DMS114 treated with DMSO at 0.1 percent for 48 hours (cell line): ENCODE data around the gene CEP250.

Experiments
- DNase-seq: peaks from one replicate; lab custom pipeline; 2025; ENCODE audit not compliant: unreplicated experiment; lab: John Stamatoyannopoulos, UW

Gene CEP250

GRCh38 chr20:35561268-35561667 is 105.9 kb downstream of the CEP250 start:
- DNase-seq, result no peak

- DNase-seq, result no peak
Measured at GRCh38 chr20:35561671-35562070, 106.3 kb downstream of the CEP250 start.

GRCh38 chr20:35562541-35563110 is 107.2 kb downstream of the CEP250 start:
- no peak for DNase-seq

GRCh38 chr20:35563834-35564233 is 108.4 kb downstream of the CEP250 start:
- DNase-seq, result no peak

- no peak for DNase-seq
Measured at GRCh38 chr20:35564905-35565304, 109.5 kb downstream of the CEP250 start.

- no peak for DNase-seq
Measured at GRCh38 chr20:35568645-35569044, 113.2 kb downstream of the CEP250 start.
